Fibroblast of the aortic adventitia (primary cell): Measurements from ENCODE around the gene KCNK6. TPM values are rescaled to one million over a fixed set of nuclear protein-coding genes. Genes with fewer than 3 reads are reported as not detected.

Experiments
- DNase-seq: peaks from one replicate; pipeline ENCODE4 v3.0.0-alpha.2; 2010; ENCODE audit warnings: low read depth
- H3K4me3 ChIP-seq: 2 replicates; pipeline ENCODE4 v1.5.1; 2011; ENCODE audit warnings: low read depth, mild to moderate bottlenecking, control low read depth, low read length, moderate library complexity
- CTCF ChIP-seq: IDR thresholded peaks from 2 replicates; pipeline ENCODE4 v1.5.1; 2011; ENCODE audit warnings: mild to moderate bottlenecking, low read length, control low read depth, inconsistent platforms; ENCODE audit not compliant: insufficient read depth
- total RNA-seq: library from RNA; depleted of rRNA; stranded (reverse); fragments of >200 nt; gene quantifications from 2 replicates; pipeline ENCODE4 v1.2.3, GENCODE V29; 2012; ENCODE audit warnings: low replicate concordance

The KCNK6 gene
- total RNA-seq, 1 donor = 3.6 TPM

GRCh38 chr19:38307076-38307475 is 12.6 kb upstream of the KCNK6 start:
- H3K4me3 ChIP-seq = no peak overlapping the region
- no peak for DNase-seq
- TF ChIP-seq CTCF = no peak

GRCh38 chr19:38307597-38307996 is 12.0 kb upstream of the KCNK6 start:
- no peak for DNase-seq
- no peak overlapping the region for H3K4me3 ChIP-seq

GRCh38 chr19:38308006-38308766 is 11.5 kb upstream of the KCNK6 start:
- no peak for TF ChIP-seq CTCF
- no peak for DNase-seq
- H3K4me3 ChIP-seq = no peak overlapping the region

More at GRCh38 chr19:38307597-38307996, 12.0 kb upstream of the KCNK6 start:
- TF ChIP-seq CTCF = no peak

GRCh38 chr19:38308926-38309614 is 10.6 kb upstream of the KCNK6 start:
- H3K4me3 ChIP-seq = no peak overlapping the region
- DNase-seq = no peak
- no peak for TF ChIP-seq CTCF

- TF ChIP-seq CTCF = no peak
- no peak for DNase-seq
- H3K4me3 ChIP-seq = no peak overlapping the region
These were observed 9.9 kb upstream of the KCNK6 start for GRCh38 chr19:38309615-38310278.

- DNase-seq = no peak
- TF ChIP-seq CTCF = no peak
- no peak overlapping the region for H3K4me3 ChIP-seq
These were observed 9.4 kb upstream of the KCNK6 start for GRCh38 chr19:38310279-38310670.
